Natural killer cell treated with Interleukin-12 subunit alpha and Interleukin-12 subunit beta and Interleukin-15 and Interleukin-18, amount 100 ng/mL, for 72 hours (primary cell): Measurements from ENCODE around the gene SAMD4B. TPM values are rescaled to one million over a fixed set of nuclear protein-coding genes. Genes with fewer than 3 reads are reported as not detected.
A peak's percentile ranks its signal among the peaks of the same experiment; 100 is the strongest.

ENCODE experiments used
- ATAC-seq, 2 donors: fragments of 150-1000 bp; cut with Tn5 transposase in 1 of 2; sonication (Bioruptor Pico), chemical (Tn5 transposase) in 1 of 2; 2 replicates each; pipeline ENCODE4 v1.10.0; 2021
- DNase-seq: peaks from one replicate; pipeline ENCODE4 v3.0.0; 2022; ENCODE audit warnings: low spot score
- H3K27ac Mint-ChIP-seq, 2 donors: 1 replicate in 1 of 2; 2 replicates in 1 of 2; pipeline ENCODE4 v1.8.0; 2022; ENCODE audit warnings: mixed read lengths in 2 of 2, mild to moderate bottlenecking in 1 of 2, moderate library complexity in 1 of 2
- H3K27me3 Mint-ChIP-seq, 2 donors: 1 replicate in 1 of 2; 2 replicates in 1 of 2; pipeline ENCODE4 v1.8.0; 2022; ENCODE audit warnings: mixed read lengths in 2 of 2
- H3K36me3 Mint-ChIP-seq: one replicate; pipeline ENCODE4 v1.8.0; 2022; ENCODE audit warnings: mixed read lengths
- H3K4me1 Mint-ChIP-seq, 2 donors: 1 replicate in 1 of 2; 2 replicates in 1 of 2; pipeline ENCODE4 v1.8.0; 2022; ENCODE audit warnings: low read depth in 2 of 2, mixed read lengths in 2 of 2, mild to moderate bottlenecking in 1 of 2
- H3K4me3 Mint-ChIP-seq: one replicate; pipeline ENCODE4 v1.8.0; 2022; ENCODE audit warnings: mixed read lengths
- H3K9me3 Mint-ChIP-seq: 2 replicates; pipeline ENCODE4 v1.8.0; 2022; ENCODE audit warnings: mixed read lengths
- total RNA-seq, 2 donors: library from RNA; stranded (reverse); gene quantifications; one replicate each; pipeline ENCODE4 v1.2.3, GENCODE V29; 2022

The SAMD4B gene
- total RNA-seq, 2 donors from 2014 or later = 81.4 to 95.5 TPM

- H3K4me3 Mint-ChIP-seq = peak overlapping the region; percentile 81
- H3K36me3 Mint-ChIP-seq = peaks cover 6% of the 10 kb centered on the region
- no peaks in the 10 kb centered on the region for H3K9me3 Mint-ChIP-seq
- ATAC-seq = no peak
- H3K27me3 Mint-ChIP-seq = no peaks in the 10 kb centered on the region
- no peak for DNase-seq
- peaks cover 56 to 59% of the 10 kb centered on the region in 2 donors for H3K4me1 Mint-ChIP-seq
- peak overlapping the region; percentile 78 to 98 for H3K27ac Mint-ChIP-seq
Observed at GRCh38 chr19:39411081-39411831, 69.0 kb downstream of the SAMD4B start.

- ATAC-seq (peak; percentile 62 to 71), DNase-seq (peak; percentile 87)
- H3K4me3 Mint-ChIP-seq = peak overlapping the region; percentile 81
- no peaks in the 10 kb centered on the region for H3K9me3 Mint-ChIP-seq
- H3K36me3 Mint-ChIP-seq = peaks cover 6% of the 10 kb centered on the region
- H3K27me3 Mint-ChIP-seq = no peaks in the 10 kb centered on the region
- H3K4me1 Mint-ChIP-seq = peaks cover 53 to 56% of the 10 kb centered on the region in 2 donors
- peak overlapping the region; percentile 78 to 98 for H3K27ac Mint-ChIP-seq
Observed at GRCh38 chr19:39411832-39412099, 69.5 kb downstream of the SAMD4B start.

- peak; percentile 84 to 90 for ATAC-seq
- H3K4me1 Mint-ChIP-seq = peaks cover 51 to 53% of the 10 kb centered on the region in 2 donors
- H3K9me3 Mint-ChIP-seq = no peaks in the 10 kb centered on the region
- H3K36me3 Mint-ChIP-seq = peaks cover 6% of the 10 kb centered on the region
- DNase-seq = peak; percentile 97
- peak within 1 kb of the TSS; percentile 78 to 98 for H3K27ac Mint-ChIP-seq
- H3K4me3 Mint-ChIP-seq = peak within 1 kb of the TSS; percentile 81
- H3K27me3 Mint-ChIP-seq = no peaks in the 10 kb centered on the region
Observed at GRCh38 chr19:39412100-39412866, 70.1 kb downstream of the SAMD4B start, which contains the start of gene PLEKHG2. Gene PLEKHG2 (plus strand): TSS chr19:39412669. CDS start chr19:39414087, 1,418 bp downstream.

- Mint-ChIP-seq H3K9me3 (no peaks in the 10 kb centered on the region), H3K4me3 (peak overlapping the region; percentile 81), H3K27ac (peak overlapping the region in 1 of 2 donors; percentile 78), H3K4me1 (peaks cover 50 to 52% of the 10 kb centered on the region in 2 donors), H3K27me3 (no peaks in the 10 kb centered on the region), H3K36me3 (peaks cover 6% of the 10 kb centered on the region)
- DNase-seq = no peak
- ATAC-seq = no peak
Observed at GRCh38 chr19:39412867-39413271, 70.6 kb downstream of the SAMD4B start.

GRCh38 chr19:39413272-39413910 lies 71.2 kb downstream of the SAMD4B start:
- Mint-ChIP-seq H3K27ac (peak overlapping the region; percentile 76 to 78), H3K4me3 (peak overlapping the region; percentile 81), H3K4me1 (peaks cover 45 to 46% of the 10 kb centered on the region in 2 donors), H3K9me3 (no peaks in the 10 kb centered on the region), H3K27me3 (no peaks in the 10 kb centered on the region), H3K36me3 (peaks cover 6% of the 10 kb centered on the region)
- DNase-seq (no peak), ATAC-seq (no peak)

- no peak for ATAC-seq
- Mint-ChIP-seq H3K36me3 (no peaks in the 10 kb centered on the region), H3K27me3 (no peaks in the 10 kb centered on the region), H3K9me3 (no peaks in the 10 kb centered on the region), H3K4me3 (peak overlapping the region; percentile 81), H3K4me1 (peaks cover 39 to 40% of the 10 kb centered on the region in 2 donors), H3K27ac (peak overlapping the region; percentile 54 to 76)
- DNase-seq = no peak
Observed at GRCh38 chr19:39413911-39414608, 71.8 kb downstream of the SAMD4B start.

GRCh38 chr19:39415111-39416046 lies 73.2 kb downstream of the SAMD4B start:
- Mint-ChIP-seq H3K4me3 (no peak overlapping the region), H3K27ac (no peak overlapping the region), H3K36me3 (no peaks in the 10 kb centered on the region), H3K9me3 (no peaks in the 10 kb centered on the region), H3K4me1 (peaks cover 34 to 36% of the 10 kb centered on the region in 2 donors), H3K27me3 (no peaks in the 10 kb centered on the region)
- DNase-seq (no peak), ATAC-seq (no peak)

GRCh38 chr19:39416152-39417120 lies 74.2 kb downstream of the SAMD4B start:
- ATAC-seq (no peak), DNase-seq (no peak)
- no peaks in the 10 kb centered on the region for H3K9me3 Mint-ChIP-seq
- no peak overlapping the region for H3K4me3 Mint-ChIP-seq
- peaks cover 23 to 26% of the 10 kb centered on the region in 2 donors for H3K4me1 Mint-ChIP-seq
- H3K27me3 Mint-ChIP-seq = no peaks in the 10 kb centered on the region
- no peak overlapping the region for H3K27ac Mint-ChIP-seq
- no peaks in the 10 kb centered on the region for H3K36me3 Mint-ChIP-seq

- DNase-seq (no peak), ATAC-seq (no peak)
- no peak overlapping the region for H3K27ac Mint-ChIP-seq
- peaks cover 14 to 17% of the 10 kb centered on the region in 2 donors for H3K4me1 Mint-ChIP-seq
- H3K9me3 Mint-ChIP-seq = no peaks in the 10 kb centered on the region
- no peak overlapping the region for H3K4me3 Mint-ChIP-seq
- no peaks in the 10 kb centered on the region for H3K27me3 Mint-ChIP-seq
- no peaks in the 10 kb centered on the region for H3K36me3 Mint-ChIP-seq
Observed at GRCh38 chr19:39417463-39418181, 75.4 kb downstream of the SAMD4B start.

- Mint-ChIP-seq H3K4me3 (no peak overlapping the region), H3K27ac (no peak overlapping the region), H3K9me3 (no peaks in the 10 kb centered on the region), H3K36me3 (no peaks in the 10 kb centered on the region), H3K4me1 (peaks cover 9 to 12% of the 10 kb centered on the region in 2 donors), H3K27me3 (no peaks in the 10 kb centered on the region)
- ATAC-seq (no peak), DNase-seq (no peak)
Observed at GRCh38 chr19:39419003-39419402, 76.8 kb downstream of the SAMD4B start.

GRCh38 chr19:39420769-39421168 lies 78.5 kb downstream of the SAMD4B start:
- Mint-ChIP-seq H3K27ac (no peak overlapping the region), H3K9me3 (no peaks in the 10 kb centered on the region), H3K4me1 (peaks cover 4 to 5% of the 10 kb centered on the region in 2 donors), H3K36me3 (no peaks in the 10 kb centered on the region), H3K4me3 (no peak overlapping the region), H3K27me3 (no peaks in the 10 kb centered on the region)
- ATAC-seq (no peak), DNase-seq (no peak)
